ENCODE data around the gene JADE2.

Gene JADE2

GRCh38 chr5:134527156-134527960 lies 1.9 kb downstream of the JADE2 start:
- in situ Hi-C loops (cut with MboI; ENCODE audit: low sequenced_read_pairs) = no loop called here

- in situ Hi-C loops (cut with MboI; ENCODE audit: low sequenced_read_pairs) = no loop called here
These were observed 2.5 kb downstream of the JADE2 start for GRCh38 chr5:134527961-134528424.

GRCh38 chr5:134528556-134528955 lies 3.1 kb downstream of the JADE2 start:
- in situ Hi-C loops (cut with MboI; ENCODE audit: low sequenced_read_pairs) = no loop called here

DNA sequence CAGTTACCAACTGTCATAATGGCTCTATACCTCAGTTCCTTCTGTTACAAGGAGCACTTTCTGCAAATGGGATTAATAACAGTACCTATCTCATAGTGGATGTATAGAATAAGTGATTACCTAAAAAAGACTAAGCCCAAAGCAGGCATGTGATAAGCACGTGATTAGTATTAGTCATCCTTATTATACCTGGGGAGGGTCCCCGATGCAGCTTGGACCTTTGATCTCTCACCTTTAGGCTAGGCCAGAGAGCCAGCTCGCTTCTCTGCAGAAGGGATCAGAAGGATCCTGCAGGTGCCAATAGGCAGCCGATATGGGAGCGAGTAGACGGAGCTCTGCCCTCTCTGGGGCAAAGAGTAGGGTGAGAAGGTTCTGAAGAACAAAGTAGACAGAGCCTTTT lies 4.0 kb downstream of the JADE2 start:
- in situ Hi-C loops (cut with MboI; ENCODE audit: low sequenced_read_pairs) = no loop called here

DNA sequence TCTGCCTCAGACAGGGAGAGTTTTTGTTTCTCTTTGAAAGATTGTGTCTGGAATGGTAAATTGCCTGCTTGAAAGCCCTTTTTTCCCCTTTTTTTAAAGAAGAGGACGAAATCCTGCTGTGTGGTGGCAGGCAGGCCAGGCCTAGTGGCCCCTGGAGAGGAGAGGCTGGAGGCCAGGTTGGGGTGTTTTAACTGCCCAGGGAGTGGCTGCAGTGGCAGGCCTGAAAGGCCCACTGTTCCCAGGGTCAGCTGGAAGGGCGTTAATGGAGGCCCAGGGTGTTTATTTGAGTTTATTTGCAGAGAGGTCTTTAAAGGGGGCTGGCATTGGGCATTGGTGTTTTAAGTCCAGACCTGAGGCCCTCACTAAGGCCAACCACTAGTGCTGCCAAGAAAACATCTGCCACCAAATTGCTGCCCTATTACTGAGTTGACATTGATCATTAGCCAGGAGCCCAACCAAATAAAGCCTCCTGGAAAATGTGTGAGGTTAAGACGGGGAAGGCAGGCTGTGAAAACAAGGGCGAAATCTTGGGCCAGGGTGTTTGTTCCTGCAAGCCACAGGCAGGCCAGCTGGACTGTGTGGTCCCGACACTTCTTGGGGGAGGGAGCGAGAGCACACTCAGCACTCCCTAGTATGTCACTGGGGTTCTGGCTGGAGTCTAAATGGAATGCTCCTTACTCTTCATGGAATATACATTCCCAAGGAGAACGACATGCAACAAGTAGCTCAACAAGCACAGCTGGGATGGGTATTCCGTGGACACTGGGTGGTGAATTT lies 5.0 kb downstream of the JADE2 start:
- in situ Hi-C loops (cut with MboI; ENCODE audit: low sequenced_read_pairs) = no loop called here

DNA sequence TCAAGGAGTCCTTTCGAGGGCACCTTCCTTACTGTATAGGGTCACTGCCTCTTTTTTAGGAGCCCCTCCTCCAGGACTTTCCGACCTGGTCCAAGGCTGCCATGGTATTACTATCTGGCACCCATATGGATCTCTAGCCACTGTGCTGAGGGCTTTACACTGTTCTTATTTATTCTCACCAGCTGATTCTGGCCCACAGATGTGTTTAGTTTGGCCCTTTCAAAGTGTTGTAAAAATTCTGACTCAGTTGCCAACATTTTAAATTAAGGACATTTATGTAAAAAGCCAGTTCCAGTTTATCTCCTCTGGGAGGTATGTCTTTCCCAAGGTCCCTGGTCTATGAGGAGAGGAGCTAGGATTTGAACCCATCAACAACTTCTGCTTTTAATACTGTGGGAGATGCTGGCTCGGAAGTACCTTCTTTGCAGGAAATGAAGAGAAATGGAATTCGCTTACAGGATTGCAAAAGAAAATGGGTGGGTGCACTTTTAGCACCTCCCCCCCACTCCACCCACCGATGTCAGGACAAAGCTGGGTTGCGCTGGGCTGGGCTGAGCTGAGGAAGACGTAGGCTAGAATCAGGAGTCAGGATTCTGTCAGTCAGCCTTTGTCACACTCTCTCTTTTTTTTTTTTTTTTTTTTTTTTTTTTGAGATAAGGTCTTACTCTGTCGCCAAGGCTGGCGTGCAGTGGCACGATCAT lies 7.8 kb downstream of the JADE2 start:
- in situ Hi-C loops (cut with MboI; ENCODE audit: low sequenced_read_pairs) = no loop called here

GRCh38 chr5:134534058-134534725 lies 8.7 kb downstream of the JADE2 start:
- in situ Hi-C loops (cut with MboI; ENCODE audit: low sequenced_read_pairs) = no loop called here

DNA sequence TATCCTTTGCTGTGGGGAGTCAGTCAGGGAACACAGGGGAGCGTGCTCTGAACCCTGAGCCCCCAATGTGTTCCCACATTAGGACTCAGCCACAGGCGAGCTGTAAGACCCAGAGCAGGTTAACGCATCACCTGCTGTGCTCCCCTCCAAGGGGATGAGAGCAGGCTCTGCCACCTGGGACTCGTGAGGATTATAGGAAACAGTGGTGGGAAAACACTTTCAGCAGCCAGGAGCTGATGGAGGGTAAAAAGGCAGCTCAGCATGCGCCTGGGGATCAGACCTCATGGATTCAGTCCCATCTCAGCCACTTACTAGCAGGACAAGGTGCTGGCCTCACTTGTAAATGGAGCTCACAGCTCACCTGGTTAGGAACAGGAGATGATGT lies 9.2 kb downstream of the JADE2 start:
- in situ Hi-C loops (cut with MboI; ENCODE audit: low sequenced_read_pairs) = no loop called here

- in situ Hi-C loops (cut with MboI; ENCODE audit: low sequenced_read_pairs) = no loop called here
These were observed 11.4 kb downstream of the JADE2 start for GRCh38 chr5:134536876-134537275.

DNA sequence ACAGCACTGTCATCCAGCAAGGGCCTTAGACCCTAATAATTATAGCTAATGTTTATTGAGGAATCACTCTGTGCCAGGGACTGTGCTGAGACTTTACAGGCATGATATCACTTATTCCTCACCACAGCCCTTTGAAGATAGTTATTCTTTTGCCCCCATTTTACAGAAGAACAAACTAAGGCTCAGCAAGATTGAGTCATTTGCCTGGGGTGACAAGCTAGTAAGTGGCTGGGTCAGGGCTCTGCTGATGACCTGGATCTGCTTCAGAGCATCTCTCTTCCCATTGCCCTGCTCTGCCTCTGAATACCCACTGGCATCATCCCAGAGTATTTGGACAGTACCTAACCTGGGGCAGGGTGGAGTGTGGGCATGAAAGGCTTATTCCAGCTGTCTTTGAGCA lies 11.8 kb downstream of the JADE2 start:
- in situ Hi-C loops (cut with MboI; ENCODE audit: low sequenced_read_pairs) = no loop called here

GRCh38 chr5:134538296-134538695 lies 12.8 kb downstream of the JADE2 start:
- in situ Hi-C loops (cut with MboI; ENCODE audit: low sequenced_read_pairs) = no loop called here

- in situ Hi-C loops (cut with MboI; ENCODE audit: low sequenced_read_pairs) = no loop called here
These were observed 14.3 kb downstream of the JADE2 start for GRCh38 chr5:134539732-134540131.

- in situ Hi-C loops (cut with MboI; ENCODE audit: low sequenced_read_pairs) = no loop called here
These were observed 15.6 kb downstream of the JADE2 start for GRCh38 chr5:134540747-134541733.

DNA sequence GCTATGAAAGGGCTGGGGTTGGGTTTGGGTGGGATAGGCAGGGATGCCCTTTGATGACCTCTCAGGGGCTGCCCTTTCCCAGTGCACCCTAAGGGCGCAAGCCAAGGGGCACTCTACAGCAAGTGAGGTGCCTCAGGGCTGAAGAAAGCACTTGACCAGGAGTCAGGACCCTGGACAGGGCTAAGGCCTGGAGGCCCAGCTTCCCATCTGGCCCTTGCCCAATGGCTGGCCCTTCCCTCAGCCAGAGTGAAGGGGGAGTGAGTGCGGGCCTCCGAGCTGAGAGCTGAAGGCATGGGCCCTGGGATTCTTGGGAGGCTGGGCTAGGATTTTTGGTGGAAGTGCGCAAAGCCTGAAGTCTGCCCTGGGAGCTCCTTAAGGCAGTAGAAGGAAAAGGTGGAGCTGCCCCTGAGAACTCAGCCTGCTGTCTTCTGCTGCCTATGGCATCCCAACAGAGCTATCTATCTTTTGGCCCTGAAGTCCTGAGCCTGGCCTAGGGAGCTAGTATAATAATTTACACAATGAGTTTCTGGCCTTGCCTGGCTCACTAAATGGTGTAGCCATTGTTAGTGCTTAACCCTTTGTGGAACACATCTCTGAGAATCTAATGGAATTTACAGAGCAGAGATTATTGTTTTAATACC lies 16.4 kb downstream of the JADE2 start:
- in situ Hi-C loops (cut with MboI; ENCODE audit: low sequenced_read_pairs) = no loop called here

DNA sequence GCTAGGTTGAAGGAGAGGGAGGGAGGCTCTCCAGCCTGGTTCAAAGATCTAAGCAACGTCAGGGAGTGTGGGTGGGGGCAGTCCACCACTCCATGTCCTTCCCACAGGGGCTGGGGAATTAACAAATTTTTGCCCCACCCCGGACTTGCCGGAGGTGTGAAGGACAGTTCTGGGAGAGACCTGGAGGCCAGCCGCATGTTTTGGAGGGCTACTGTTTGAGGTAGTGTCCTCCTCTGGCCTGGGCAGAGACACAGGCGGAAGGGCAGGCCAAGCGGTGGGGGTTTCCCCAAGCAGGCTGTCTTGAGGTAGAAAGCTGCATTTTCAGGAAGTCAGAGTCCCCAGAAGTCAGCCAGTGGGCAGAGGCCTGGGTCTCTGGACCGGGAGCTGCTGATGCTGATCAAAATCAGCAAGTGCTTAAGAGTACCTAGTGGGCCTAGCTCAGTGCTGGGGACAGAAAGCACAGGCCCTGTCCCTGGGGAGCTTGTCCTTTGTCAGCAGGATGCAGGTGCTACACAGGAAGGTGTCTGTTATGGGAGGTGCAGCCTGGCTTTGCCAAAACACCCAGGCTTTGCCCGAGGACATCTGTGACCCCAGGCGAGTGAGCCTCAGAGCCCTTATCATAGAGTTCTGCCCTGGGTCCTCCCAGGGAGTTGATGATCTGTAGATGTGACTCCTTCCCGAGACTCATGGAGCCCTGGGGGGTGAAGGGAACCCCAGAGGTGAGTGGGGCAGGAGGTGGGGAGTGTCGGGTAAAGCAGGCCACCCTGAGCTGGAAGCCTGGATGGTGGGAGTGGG lies 18.5 kb downstream of the JADE2 start:
- in situ Hi-C loops (cut with MboI; ENCODE audit: low sequenced_read_pairs) = no loop called here

- in situ Hi-C loops (cut with MboI; ENCODE audit: low sequenced_read_pairs) = no loop called here
These were observed 19.8 kb downstream of the JADE2 start for GRCh38 chr5:134545070-134545868.

GRCh38 chr5:134547066-134547465 lies 21.6 kb downstream of the JADE2 start:
- in situ Hi-C loops (cut with MboI; ENCODE audit: low sequenced_read_pairs) = no loop called here

- in situ Hi-C loops (cut with MboI; ENCODE audit: low sequenced_read_pairs) = no loop called here
These were observed 22.1 kb downstream of the JADE2 start for GRCh38 chr5:134547579-134547978.
